Breast epithelium (tissue), 4 donors: ENCODE measurements around the gene MME. TPM values are rescaled to one million over a fixed set of nuclear protein-coding genes. Genes with fewer than 3 reads are reported as not detected.

Experiments used
- DNase-seq, 2 donors: peaks; one replicate each; pipeline ENCODE4 v3.0.0-alpha.2; 2019; ENCODE audit warnings: low spot score in 2 of 2
- H3K27ac ChIP-seq, 2 donors: fragments of 200-600 bp; sonication (generic) in 1 of 2; one replicate each; pipeline ENCODE4 v1.5.1; 2016 to 2019; ENCODE audit warnings: mild to moderate bottlenecking in 1 of 2
- H3K27me3 ChIP-seq, 2 donors: fragments of 200-600 bp; sonication (generic) in 1 of 2; one replicate each; pipeline versions ENCODE4 v1.5.1 to v1.6.0; 2017 to 2019; ENCODE audit warnings: control low read depth in 1 of 2, mild to moderate bottlenecking in 1 of 2
- H3K36me3 ChIP-seq: fragments of 200-600 bp; one replicate; pipeline ENCODE4 v1.5.1; 2019
- H3K4me1 ChIP-seq, 2 donors: fragments of 200-600 bp; sonication (generic); one replicate each; pipeline ENCODE4 v1.5.1; 2016 to 2019; ENCODE audit warnings: control low read depth in 1 of 2
- H3K4me3 ChIP-seq, 3 donors: fragments of 200-600 bp; sonication (generic); 1 replicate in 2 of 3; 2 replicates in 1 of 3; pipeline ENCODE4 v1.5.1; 2016 to 2019; ENCODE audit warnings: mild to moderate bottlenecking in 3 of 3, moderate library complexity in 2 of 3
- H3K9me3 ChIP-seq, 2 donors: fragments of 200-600 bp; sonication (generic) in 1 of 2; one replicate each; pipeline ENCODE4 v1.5.1; 2016 to 2019; ENCODE audit warnings: control low read depth in 1 of 2
- CTCF ChIP-seq, 3 donors: fragments of 450-650 bp; IDR thresholded peaks; one replicate each; pipeline ENCODE4 v1.5.1; 2016 to 2017; ENCODE audit warnings: antibody characterized with exemption in 3 of 3, mild to moderate bottlenecking in 3 of 3, moderate library complexity in 3 of 3
- POLR2A ChIP-seq: fragments of 450-650 bp; IDR thresholded peaks from one replicate; pipeline ENCODE4 v1.6.1; 2016; ENCODE audit warnings: antibody characterized with exemption, mild to moderate bottlenecking, moderate library complexity
- POLR2AphosphoS5 ChIP-seq, 3 donors: sonication (generic); formaldehyde crosslinking; IDR thresholded peaks; one replicate each; pipeline ENCODE4 v1.6.1; 2017; ENCODE audit warnings: antibody characterized with exemption in 3 of 3
- intact Hi-C: fragments of 100-400 bp; cut with DNase I; formaldehyde crosslinking; loops from one replicate; pipeline ENCODE4 v1.15.1; 2023; ENCODE audit warnings: low total_unique reads
- total RNA-seq, 3 donors: library from RNA; depleted of rRNA; stranded (reverse); fragments of >200 nt; gene quantifications; one replicate each; pipeline ENCODE4 v1.1.0, GENCODE V29; 2016

MME gene
- total RNA-seq, 3 donors from 2014 or later, result 114 to 155 (median 119) TPM

GRCh38 chr3:155217591-155217990 lies 137.5 kb downstream of the MME start:
- Histone ChIP-seq H3K4me3 (no peak overlapping the region), H3K36me3 (no peaks in the 10 kb centered on the region), H3K27me3 (no peaks in the 10 kb centered on the region), H3K4me1 (no peaks in the 10 kb centered on the region), H3K9me3 (peaks cover 0 to 4% of the 10 kb centered on the region in 2 donors), H3K27ac (no peak overlapping the region)
- TF ChIP-seq POLR2AphosphoS5 (IDR thresholded peaks at IDR 0.05) (no peak), CTCF (IDR thresholded peaks at IDR 0.05) (no peak), POLR2A (no peak)
- no peak for DNase-seq
- intact Hi-C loops, result no loop called here

- DNase-seq, result no peak
- H3K36me3 ChIP-seq, result no peaks in the 10 kb centered on the region
- H3K27ac ChIP-seq, result no peak overlapping the region
- no peak overlapping the region for H3K4me3 ChIP-seq
- TF ChIP-seq POLR2AphosphoS5 (IDR thresholded peaks at IDR 0.05), result no peak
- no peak for TF ChIP-seq CTCF (IDR thresholded peaks at IDR 0.05)
- no peak for TF ChIP-seq POLR2A
- intact Hi-C loops, result no loop called here
- no peaks in the 10 kb centered on the region for H3K4me1 ChIP-seq
- no peaks in the 10 kb centered on the region for H3K27me3 ChIP-seq
- H3K9me3 ChIP-seq, result peaks cover 0 to 4% of the 10 kb centered on the region in 2 donors
Measured at GRCh38 chr3:155218462-155218861, 138.3 kb downstream of the MME start.

GRCh38 chr3:155219106-155219505 lies 139.0 kb downstream of the MME start:
- peaks cover 0 to 4% of the 10 kb centered on the region in 2 donors for H3K9me3 ChIP-seq

GRCh38 chr3:155225417-155225816 lies 145.3 kb downstream of the MME start:
- Histone ChIP-seq H3K9me3 (peaks cover 0 to 4% of the 10 kb centered on the region in 2 donors), H3K27ac (no peak overlapping the region), H3K36me3 (no peaks in the 10 kb centered on the region), H3K27me3 (no peaks in the 10 kb centered on the region), H3K4me1 (no peaks in the 10 kb centered on the region), H3K4me3 (no peak overlapping the region)
- DNase-seq, result no peak
- TF ChIP-seq CTCF (IDR thresholded peaks at IDR 0.05) (no peak), POLR2A (no peak), POLR2AphosphoS5 (IDR thresholded peaks at IDR 0.05) (no peak)
- intact Hi-C loops, result no loop called here

More at GRCh38 chr3:155219106-155219505, 139.0 kb downstream of the MME start:
- H3K36me3 ChIP-seq, result no peaks in the 10 kb centered on the region
- no peak overlapping the region for H3K4me3 ChIP-seq
- intact Hi-C loops, result no loop called here
- TF ChIP-seq CTCF (IDR thresholded peaks at IDR 0.05), result no peak
- no peak for TF ChIP-seq POLR2A
- TF ChIP-seq POLR2AphosphoS5 (IDR thresholded peaks at IDR 0.05), result no peak
- H3K27ac ChIP-seq, result no peak overlapping the region
- H3K27me3 ChIP-seq, result no peaks in the 10 kb centered on the region
- DNase-seq, result no peak
- no peaks in the 10 kb centered on the region for H3K4me1 ChIP-seq

- H3K9me3 ChIP-seq, result no peaks in the 10 kb centered on the region
- H3K4me1 ChIP-seq, result no peaks in the 10 kb centered on the region
- H3K4me3 ChIP-seq, result no peak overlapping the region
- no peak overlapping the region for H3K27ac ChIP-seq
- intact Hi-C loops, result no loop called here
- H3K27me3 ChIP-seq, result no peaks in the 10 kb centered on the region
- TF ChIP-seq POLR2AphosphoS5 (IDR thresholded peaks at IDR 0.05) (no peak), POLR2A (no peak), CTCF (IDR thresholded peaks at IDR 0.05) (no peak)
- H3K36me3 ChIP-seq, result no peaks in the 10 kb centered on the region
- DNase-seq, result no peak
Measured at GRCh38 chr3:155227141-155227540, 147.0 kb downstream of the MME start.
